Cardiac muscle cell (in vitro differentiated cells and primary cell): Measurements from ENCODE around the gene ITPRID1. TPM values are rescaled to one million over a fixed set of nuclear protein-coding genes. Genes with fewer than 3 reads are reported as not detected.

Experiments used
- DNase-seq, 2 donors: peaks; one replicate each; pipeline versions ENCODE4 v3.0.0 to v3.0.0-alpha.2; 2010 to 2017; ENCODE audit warnings: low read depth in 1 of 2, low spot score in 1 of 2
- H3K27ac ChIP-seq: fragments of 200-600 bp; sonication (generic); 2 replicates; pipeline ENCODE4 v1.5.1; 2016
- H3K27me3 ChIP-seq: fragments of 200-600 bp; sonication (generic); 2 replicates; pipeline ENCODE4 v1.6.0; 2016; ENCODE audit warnings: control low read depth
- H3K36me3 ChIP-seq: fragments of 200-600 bp; sonication (generic); 2 replicates; pipeline ENCODE4 v1.5.1; 2016; ENCODE audit warnings: control low read depth
- H3K4me1 ChIP-seq: fragments of 200-600 bp; sonication (generic); 2 replicates; pipeline ENCODE4 v1.8.1; 2017; ENCODE audit warnings: low read depth, mild to moderate bottlenecking, mixed run types
- H3K4me3 ChIP-seq: fragments of 200-600 bp; sonication (generic); 2 replicates; pipeline ENCODE4 v1.5.1; 2016; ENCODE audit warnings: mild to moderate bottlenecking
- H3K9me3 ChIP-seq: fragments of 200-600 bp; sonication (generic); 2 replicates; pipeline ENCODE4 v1.5.1; 2017; ENCODE audit warnings: low read depth, mild to moderate bottlenecking, control low read depth
- polyA plus RNA-seq: library from polyadenylated mRNA; unstranded; fragments of >200 nt; fragmentation: Nextera tagmentation; extraction: Ambion mirVana; gene quantifications from 2 replicates; pipeline ENCODE4 v1.2.1, GENCODE V29; 2016
- total RNA-seq: library from RNA; depleted of rRNA; stranded (reverse); fragments of >200 nt; gene quantifications from 2 replicates; pipeline ENCODE4 v1.2.3, GENCODE V29; 2016
- TF ChIP-seq, protein P1 (sequence below): IDR thresholded peaks from 2 replicates; pipeline ENCODE4 v1.5.1; 2012; ENCODE audit warnings: low read depth, mild to moderate bottlenecking, low read length

Gene ITPRID1
- total and polyA plus RNA-seq, 2 experiments from 2014 or later = not detected

DNA sequence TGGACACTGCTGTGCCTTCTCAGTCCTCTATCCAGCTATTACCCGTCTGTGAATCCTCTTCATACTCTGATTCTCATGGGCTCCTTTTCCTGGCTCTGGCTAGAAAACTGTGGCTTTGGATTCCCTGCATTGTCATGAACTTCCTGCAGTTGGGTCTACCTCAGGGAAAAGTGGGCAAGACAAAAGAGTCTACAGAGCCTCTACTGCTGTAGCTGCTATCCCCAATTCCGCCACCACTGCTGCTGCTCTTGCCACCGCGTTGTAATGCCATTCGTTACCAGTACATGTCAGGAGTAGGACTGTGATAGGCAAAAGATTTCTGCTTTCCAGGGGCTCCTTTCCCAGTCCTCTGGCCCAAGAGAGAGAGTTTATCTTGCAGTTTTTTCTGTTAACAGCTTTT is 149.2 kb downstream of the ITPRID1 start:
- no peak for DNase-seq
- Histone ChIP-seq H3K27me3 (no peaks in the 10 kb centered on the region), H3K27ac (no peak overlapping the region), H3K9me3 (no peaks in the 10 kb centered on the region), H3K4me3 (no peak overlapping the region), H3K36me3 (no peaks in the 10 kb centered on the region), H3K4me1 (no peaks in the 10 kb centered on the region)
- TF ChIP-seq, protein P1, sequence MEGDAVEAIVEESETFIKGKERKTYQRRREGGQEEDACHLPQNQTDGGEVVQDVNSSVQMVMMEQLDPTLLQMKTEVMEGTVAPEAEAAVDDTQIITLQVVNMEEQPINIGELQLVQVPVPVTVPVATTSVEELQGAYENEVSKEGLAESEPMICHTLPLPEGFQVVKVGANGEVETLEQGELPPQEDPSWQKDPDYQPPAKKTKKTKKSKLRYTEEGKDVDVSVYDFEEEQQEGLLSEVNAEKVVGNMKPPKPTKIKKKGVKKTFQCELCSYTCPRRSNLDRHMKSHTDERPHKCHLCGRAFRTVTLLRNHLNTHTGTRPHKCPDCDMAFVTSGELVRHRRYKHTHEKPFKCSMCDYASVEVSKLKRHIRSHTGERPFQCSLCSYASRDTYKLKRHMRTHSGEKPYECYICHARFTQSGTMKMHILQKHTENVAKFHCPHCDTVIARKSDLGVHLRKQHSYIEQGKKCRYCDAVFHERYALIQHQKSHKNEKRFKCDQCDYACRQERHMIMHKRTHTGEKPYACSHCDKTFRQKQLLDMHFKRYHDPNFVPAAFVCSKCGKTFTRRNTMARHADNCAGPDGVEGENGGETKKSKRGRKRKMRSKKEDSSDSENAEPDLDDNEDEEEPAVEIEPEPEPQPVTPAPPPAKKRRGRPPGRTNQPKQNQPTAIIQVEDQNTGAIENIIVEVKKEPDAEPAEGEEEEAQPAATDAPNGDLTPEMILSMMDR = no peak

DNA sequence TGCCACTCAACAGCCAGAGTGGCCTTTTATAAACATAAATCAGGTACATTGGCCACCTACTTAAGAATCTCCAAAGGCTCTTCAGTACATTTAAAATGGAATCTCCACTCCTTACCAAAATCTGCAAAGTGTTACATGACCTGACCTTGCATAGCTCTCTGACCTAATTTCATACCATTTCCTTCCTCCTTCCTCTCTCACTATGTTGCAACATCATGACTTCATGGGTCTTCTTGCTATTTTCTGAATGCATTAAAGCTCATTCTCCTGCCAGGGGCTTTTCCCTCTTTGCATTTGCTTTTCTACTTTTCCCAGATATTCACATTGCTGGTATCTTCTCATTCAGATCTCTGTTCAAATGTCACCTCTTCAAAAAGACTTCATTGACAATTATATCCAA is 151.0 kb downstream of the ITPRID1 start:
- TF ChIP-seq, protein P1 = no peak
- Histone ChIP-seq H3K36me3 (no peaks in the 10 kb centered on the region), H3K9me3 (no peaks in the 10 kb centered on the region), H3K4me1 (no peaks in the 10 kb centered on the region), H3K27me3 (no peaks in the 10 kb centered on the region), H3K27ac (no peak overlapping the region), H3K4me3 (no peak overlapping the region)
- no peak for DNase-seq

DNA sequence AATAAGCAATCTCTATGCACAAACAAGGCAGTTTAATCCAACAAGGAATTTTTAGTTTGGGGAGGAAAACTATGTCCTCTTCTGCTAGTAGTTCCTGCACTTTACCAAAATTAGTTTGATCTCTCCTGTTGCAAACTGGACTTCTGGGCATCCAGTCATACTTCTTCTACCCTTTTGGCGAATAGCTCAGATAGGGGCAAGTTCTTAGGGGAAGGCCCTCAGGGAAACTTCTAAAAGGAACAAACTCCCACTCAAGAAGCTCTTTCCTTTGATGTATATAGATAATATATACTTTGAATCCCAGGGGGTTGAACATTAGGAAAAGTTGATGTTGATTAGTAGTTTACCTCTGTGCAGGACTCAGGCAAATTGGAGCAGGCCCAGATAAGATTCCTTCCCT is 151.7 kb downstream of the ITPRID1 start:
- Histone ChIP-seq H3K4me1 (no peaks in the 10 kb centered on the region), H3K27ac (no peak overlapping the region), H3K4me3 (no peak overlapping the region), H3K9me3 (no peaks in the 10 kb centered on the region), H3K27me3 (no peaks in the 10 kb centered on the region), H3K36me3 (no peaks in the 10 kb centered on the region)
- TF ChIP-seq, protein P1 = no peak
- no peak for DNase-seq

DNA sequence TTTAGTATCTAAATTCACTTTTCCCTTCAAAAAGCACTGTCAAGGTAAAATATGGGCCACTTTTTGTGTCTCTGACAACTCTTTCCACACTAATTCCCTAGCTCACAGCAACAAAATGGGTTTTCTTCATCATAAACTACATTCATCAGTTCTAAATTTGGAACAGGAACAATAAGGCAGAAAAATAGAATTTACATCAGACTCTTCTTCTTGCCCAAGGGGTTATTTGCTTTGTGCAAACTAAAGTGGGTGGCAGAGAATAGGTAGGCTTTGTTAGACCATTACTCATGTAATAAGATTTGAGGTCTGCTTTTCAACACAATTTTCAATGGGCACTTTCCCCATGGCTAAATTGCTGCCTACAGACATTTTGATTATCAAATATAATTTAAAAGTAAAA is 155.6 kb downstream of the ITPRID1 start:
- no peaks in the 10 kb centered on the region for H3K27me3 ChIP-seq
- no peak overlapping the region for H3K4me3 ChIP-seq
- H3K27ac ChIP-seq = no peak overlapping the region
- TF ChIP-seq, protein P1 = no peak
- DNase-seq = no peak
- no peaks in the 10 kb centered on the region for H3K9me3 ChIP-seq
- no peaks in the 10 kb centered on the region for H3K4me1 ChIP-seq
- no peaks in the 10 kb centered on the region for H3K36me3 ChIP-seq

DNA sequence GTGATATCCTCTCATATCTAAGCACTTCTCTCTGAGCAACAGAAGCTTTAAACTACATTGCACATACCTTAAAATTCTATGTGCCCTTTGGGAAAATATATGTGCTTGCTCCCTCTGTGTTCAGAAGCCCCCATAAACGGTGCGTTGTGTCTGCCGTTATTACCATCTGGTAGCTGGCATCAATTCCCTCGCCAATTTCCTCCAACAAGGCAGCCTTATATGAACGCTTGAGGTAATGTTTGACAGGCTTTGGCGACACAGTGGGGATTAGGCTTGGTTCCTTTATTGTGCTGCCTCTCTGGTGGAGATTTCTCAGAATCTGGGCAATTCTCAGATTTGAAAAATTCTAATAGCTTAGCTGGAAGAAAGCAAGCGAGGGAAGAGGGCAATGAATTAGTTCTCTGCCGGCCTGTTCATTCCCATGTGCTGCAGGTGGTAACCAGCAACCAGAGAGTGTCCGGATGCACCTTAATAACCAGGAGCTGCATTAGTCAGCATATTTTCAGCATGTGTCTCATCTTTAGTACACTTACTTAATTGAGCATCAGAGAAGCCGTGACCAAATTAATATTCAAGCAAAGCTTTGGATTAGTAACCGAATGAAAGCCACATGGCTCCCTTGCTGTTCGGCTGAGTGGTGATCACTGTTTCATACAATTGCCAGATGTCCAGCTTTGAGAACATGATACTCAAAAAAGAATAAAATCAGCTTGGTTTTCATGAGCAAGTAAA is 165.8 kb downstream of the ITPRID1 start:
- TF ChIP-seq, protein P1 = no peak
- no peak overlapping the region for H3K27ac ChIP-seq
- H3K4me3 ChIP-seq = no peak overlapping the region
- H3K36me3 ChIP-seq = no peaks in the 10 kb centered on the region
- H3K27me3 ChIP-seq = no peaks in the 10 kb centered on the region
- H3K4me1 ChIP-seq = no peaks in the 10 kb centered on the region
- no peaks in the 10 kb centered on the region for H3K9me3 ChIP-seq
- no peak for DNase-seq
